Measurements from ENCODE around the gene PTPRE. TPM values are rescaled to one million over a fixed set of nuclear protein-coding genes. Genes with fewer than 3 reads are reported as not detected.

The PTPRE gene
- total RNA-seq, 2 donors from 2014 or later = 6.5 to 8.9 TPM

GRCh38 chr10:128123846-128124245 lies 216.9 kb downstream of the PTPRE start:
- TF ChIP-seq CTCF (IDR thresholded peaks at IDR 0.05) (no peak), POLR2A (IDR thresholded peaks at IDR 0.05) (no peak)
- no peak overlapping the region for H3K4me3 ChIP-seq
- H3K9me3 ChIP-seq = no peaks in the 10 kb centered on the region
- no peak overlapping the region for H3K27ac ChIP-seq
- intact Hi-C loops (cut with DNase I) = no loop called here
- H3K4me1 ChIP-seq = peaks cover 17% of the 10 kb centered on the region
- DNase-seq = no peak
- ATAC-seq = no peak
- peaks cover 5 to 21% of the 10 kb centered on the region in 2 donors for H3K27me3 ChIP-seq
- no peaks in the 10 kb centered on the region for H3K36me3 ChIP-seq (replicated peaks in 1 of 2; ENCODE audit: insufficient read depth in 1 of 2, low read depth in 2 of 2)

- Histone ChIP-seq H3K9me3 (no peaks in the 10 kb centered on the region), H3K36me3 (replicated peaks in 1 of 2; ENCODE audit: insufficient read depth in 1 of 2, low read depth in 2 of 2) (no peaks in the 10 kb centered on the region), H3K27me3 (peaks cover 5 to 21% of the 10 kb centered on the region in 2 donors), H3K4me3 (no peak overlapping the region), H3K27ac (no peak overlapping the region), H3K4me1 (peaks cover 17% of the 10 kb centered on the region)
- WGBS, 2 donors = 39 to 54% methylated on average over 10 to 11 of the region's 11 CpGs
- intact Hi-C loops (cut with DNase I) = no loop called here
- no peak for ATAC-seq
- TF ChIP-seq CTCF (IDR thresholded peaks at IDR 0.05) (no peak), POLR2A (IDR thresholded peaks at IDR 0.05) (no peak)
- no peak for DNase-seq
Measured at GRCh38 chr10:128124813-128125403, 218.0 kb downstream of the PTPRE start.

- intact Hi-C loops (cut with DNase I) = no loop called here
- H3K4me3 ChIP-seq = peak overlapping the region; percentile 27 to 55
- no peak overlapping the region for H3K27ac ChIP-seq
- no peak for ATAC-seq
- no peaks in the 10 kb centered on the region for H3K36me3 ChIP-seq (replicated peaks in 1 of 2; ENCODE audit: insufficient read depth in 1 of 2, low read depth in 2 of 2)
- TF ChIP-seq POLR2A (IDR thresholded peaks at IDR 0.05) (no peak), CTCF (IDR thresholded peaks at IDR 0.05) (no peak)
- peaks cover 5 to 21% of the 10 kb centered on the region in 2 donors for H3K27me3 ChIP-seq
- H3K4me1 ChIP-seq = peaks cover 17% of the 10 kb centered on the region
- no peaks in the 10 kb centered on the region for H3K9me3 ChIP-seq
- 2 to 3% methylated on average over 28 to 33 of the region's 33 CpGs for WGBS, 2 donors
- DNase-seq = no peak
Measured at GRCh38 chr10:128125416-128125943, 218.6 kb downstream of the PTPRE start.

- Histone ChIP-seq H3K4me1 (peaks cover 17% of the 10 kb centered on the region), H3K36me3 (replicated peaks in 1 of 2; ENCODE audit: insufficient read depth in 1 of 2, low read depth in 2 of 2) (no peaks in the 10 kb centered on the region), H3K9me3 (no peaks in the 10 kb centered on the region), H3K4me3 (peak within 1 kb of the TSS; percentile 27 to 55), H3K27ac (no peak within 1 kb of the TSS), H3K27me3 (peaks cover 5 to 21% of the 10 kb centered on the region in 2 donors)
- 0 to 2% methylated on average over 20 to 94 of the region's 95 CpGs for WGBS, 2 donors
- DNase-seq = peak; percentile 61 to 85 (median 78)
- no peak for TF ChIP-seq POLR2A (IDR thresholded peaks at IDR 0.05)
- no peak for TF ChIP-seq CTCF (IDR thresholded peaks at IDR 0.05)
- ATAC-seq = peak; percentile 90
- intact Hi-C loops (cut with DNase I) = no loop called here
Measured at GRCh38 chr10:128125944-128126764, 219.3 kb downstream of the PTPRE start, which contains the start of gene MKI67. MKI67 (minus strand) TSS chr10:128126423; CDS start chr10:128125667, 756 bp downstream.

Data from body of pancreas (tissue), 4 donors.